OCI-M2 (cell line): ENCODE results near the gene MBD3.
A peak's percentile ranks its signal among the peaks of the same experiment; 100 is the strongest.

Experiments
- DNase-seq: peaks from one replicate; lab custom pipeline; 2025; ENCODE audit not compliant: unreplicated experiment; lab: John Stamatoyannopoulos, UW

Gene MBD3

GRCh38 chr19:1619703-1620102, 27.0 kb upstream of the MBD3 start:
- DNase-seq, result no peak

GRCh38 chr19:1619094-1619439, 26.4 kb upstream of the MBD3 start:
- no peak for DNase-seq

GRCh38 chr19:1618157-1619093, 25.8 kb upstream of the MBD3 start:
- DNase-seq, result no peak

- no peak for DNase-seq
Measured at GRCh38 chr19:1616875-1617274, 24.2 kb upstream of the MBD3 start.

GRCh38 chr19:1616396-1616795, 23.7 kb upstream of the MBD3 start:
- no peak for DNase-seq

- no peak for DNase-seq
Measured at GRCh38 chr19:1615156-1615765, 22.6 kb upstream of the MBD3 start.

GRCh38 chr19:1613808-1614570, 21.3 kb upstream of the MBD3 start:
- no peak for DNase-seq

- DNase-seq, result no peak
Measured at GRCh38 chr19:1613146-1613545, 20.5 kb upstream of the MBD3 start.

- DNase-seq, result no peak
Measured at GRCh38 chr19:1612114-1613086, 19.7 kb upstream of the MBD3 start.

- DNase-seq, result no peak
Measured at GRCh38 chr19:1611353-1611752, 18.7 kb upstream of the MBD3 start.

- no peak for DNase-seq
Measured at GRCh38 chr19:1610579-1610978, 17.9 kb upstream of the MBD3 start.

GRCh38 chr19:1609680-1610474, 17.2 kb upstream of the MBD3 start:
- no peak for DNase-seq

GRCh38 chr19:1609103-1609396, 16.4 kb upstream of the MBD3 start:
- DNase-seq, result no peak

- no peak for DNase-seq
Measured at GRCh38 chr19:1608359-1609102, 15.9 kb upstream of the MBD3 start.

GRCh38 chr19:1606138-1606651, 13.5 kb upstream of the MBD3 start:
- no peak for DNase-seq

- DNase-seq, result peak; percentile 96
Measured at GRCh38 chr19:1605236-1606137, 12.8 kb upstream of the MBD3 start, which contains the start of gene UQCR11. UQCR11 (minus strand) TSS chr19:1605462; CDS start chr19:1605409, 53 bp downstream.

- DNase-seq, result no peak
Measured at GRCh38 chr19:1602091-1602707, 9.5 kb upstream of the MBD3 start.
